H54 (cell line): ENCODE data around the gene TMEM273.

Experiments used
- DNase-seq: peaks from one replicate; pipeline ENCODE4 v3.0.0; 2011; ENCODE audit warnings: low spot score, mixed read lengths; ENCODE audit not compliant: insufficient read length
- FAIRE-seq: peaks from 3 replicates; lab custom pipeline; 2011; peaks lifted over from hg19 to GRCh38; lab: Jason Lieb, UNC
- POLR2A ChIP-seq: IDR thresholded peaks from 2 replicates; pipeline ENCODE4 v1.6.1; 2011; ENCODE audit warnings: low read depth, mild to moderate bottlenecking, low read length

Gene TMEM273

DNA sequence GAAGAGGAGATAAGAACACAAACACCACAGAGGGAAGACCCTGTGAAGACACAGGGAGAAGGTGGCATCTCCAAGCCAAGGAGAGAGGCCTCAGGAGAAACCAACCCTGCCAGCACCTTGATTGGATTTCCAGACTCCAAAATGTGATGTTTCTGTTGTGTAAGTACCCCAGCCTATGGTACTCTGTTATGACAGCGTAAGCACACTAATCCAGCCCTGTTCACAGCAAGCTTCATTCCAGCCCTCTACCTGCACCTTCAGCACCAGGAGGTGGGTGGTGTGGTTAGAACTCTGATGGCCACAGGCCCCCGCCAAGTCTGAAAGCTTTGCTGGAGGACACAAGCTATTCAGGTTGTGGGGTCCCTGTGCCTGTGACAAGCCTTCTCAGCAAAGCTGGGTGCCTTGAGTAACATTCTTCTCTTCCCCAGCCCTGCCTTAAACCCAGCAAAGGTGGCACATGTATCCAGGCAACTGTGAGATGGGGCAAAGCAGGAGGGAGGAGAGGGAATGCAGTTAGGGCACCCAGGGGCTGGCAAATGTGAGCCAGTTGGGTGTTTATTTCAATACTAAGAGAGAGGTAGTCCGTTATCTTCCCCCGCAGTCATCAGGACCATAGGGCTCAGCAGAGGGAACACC, 77.4 kb downstream of the TMEM273 start:
- TF ChIP-seq POLR2A: no peak
- DNase-seq (no peak), FAIRE-seq (no peak)

DNA sequence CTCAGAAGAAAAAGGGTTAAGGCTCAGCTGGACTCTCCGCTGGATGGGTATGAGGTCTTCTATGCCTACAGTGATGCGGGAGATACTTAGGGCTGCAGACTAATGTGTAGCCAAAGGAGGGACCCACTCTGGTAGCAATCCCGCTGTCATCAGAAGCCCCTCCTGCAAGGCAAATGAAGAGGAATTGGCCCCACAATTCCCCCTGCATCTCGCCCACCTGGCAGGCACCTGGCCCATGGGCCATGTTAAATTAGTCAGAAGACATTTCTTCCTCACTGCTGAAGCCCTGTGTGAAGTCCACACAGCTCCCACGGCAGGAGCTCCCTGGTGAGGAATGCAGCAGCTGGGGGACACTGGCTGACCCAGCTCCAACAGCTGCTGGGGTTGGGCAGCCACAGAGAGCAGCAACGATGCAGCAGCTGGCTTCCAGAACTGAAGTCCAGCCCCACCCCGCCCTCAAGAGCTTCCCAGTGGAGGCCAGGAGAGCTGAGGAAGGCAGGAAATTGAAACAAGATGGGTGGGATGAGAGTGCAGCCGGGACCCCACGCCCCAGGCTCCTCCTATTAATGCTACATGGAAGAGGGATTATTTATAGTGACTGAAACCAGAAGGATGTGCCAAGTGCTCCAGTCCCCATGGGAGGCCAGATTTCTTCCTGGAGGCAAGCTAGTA, 78.4 kb downstream of the TMEM273 start:
- TF ChIP-seq POLR2A: no peak
- FAIRE-seq: no peak
- no peak for DNase-seq

DNA sequence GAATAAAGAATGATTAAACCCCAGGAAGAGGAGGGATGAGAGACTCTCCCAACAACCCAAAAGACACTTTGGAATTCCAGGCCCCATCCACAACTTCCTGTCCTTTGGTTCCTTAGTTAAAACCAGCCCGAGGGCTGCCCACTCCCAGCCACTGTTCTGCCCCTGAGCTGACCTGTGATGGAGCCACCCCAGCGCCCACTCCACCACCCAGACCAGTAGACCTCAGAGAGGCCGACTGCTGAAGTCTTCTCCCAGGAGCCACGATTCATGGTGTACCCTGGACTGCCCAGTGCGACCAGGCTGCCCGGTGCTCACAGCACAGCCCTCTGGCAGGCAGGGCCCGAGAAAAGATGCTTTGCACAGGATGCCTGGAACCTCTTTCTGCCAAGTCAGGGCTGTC, 79.5 kb downstream of the TMEM273 start:
- no peak for DNase-seq
- FAIRE-seq: no peak
- TF ChIP-seq POLR2A: no peak

DNA sequence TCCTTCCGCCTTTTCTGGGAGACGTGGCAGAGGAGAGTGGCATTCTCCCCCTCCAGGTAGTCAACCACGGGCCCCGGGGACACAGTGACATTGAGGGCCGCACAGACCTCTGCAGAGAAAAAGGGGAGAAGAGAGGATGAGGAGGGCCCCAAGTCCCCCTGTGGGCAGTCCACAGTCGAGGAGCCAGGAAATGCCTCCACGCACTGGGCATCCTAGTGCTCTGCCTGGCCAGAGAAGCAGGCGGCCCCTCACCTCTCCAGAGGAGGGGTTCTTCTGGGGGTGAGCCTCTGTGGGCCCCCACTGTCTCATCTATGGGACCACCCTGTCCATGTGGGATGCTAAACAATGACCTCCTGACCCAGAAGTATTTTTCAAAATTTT, 80.3 kb downstream of the TMEM273 start:
- TF ChIP-seq POLR2A: no peak
- DNase-seq (no peak), FAIRE-seq (no peak)

DNA sequence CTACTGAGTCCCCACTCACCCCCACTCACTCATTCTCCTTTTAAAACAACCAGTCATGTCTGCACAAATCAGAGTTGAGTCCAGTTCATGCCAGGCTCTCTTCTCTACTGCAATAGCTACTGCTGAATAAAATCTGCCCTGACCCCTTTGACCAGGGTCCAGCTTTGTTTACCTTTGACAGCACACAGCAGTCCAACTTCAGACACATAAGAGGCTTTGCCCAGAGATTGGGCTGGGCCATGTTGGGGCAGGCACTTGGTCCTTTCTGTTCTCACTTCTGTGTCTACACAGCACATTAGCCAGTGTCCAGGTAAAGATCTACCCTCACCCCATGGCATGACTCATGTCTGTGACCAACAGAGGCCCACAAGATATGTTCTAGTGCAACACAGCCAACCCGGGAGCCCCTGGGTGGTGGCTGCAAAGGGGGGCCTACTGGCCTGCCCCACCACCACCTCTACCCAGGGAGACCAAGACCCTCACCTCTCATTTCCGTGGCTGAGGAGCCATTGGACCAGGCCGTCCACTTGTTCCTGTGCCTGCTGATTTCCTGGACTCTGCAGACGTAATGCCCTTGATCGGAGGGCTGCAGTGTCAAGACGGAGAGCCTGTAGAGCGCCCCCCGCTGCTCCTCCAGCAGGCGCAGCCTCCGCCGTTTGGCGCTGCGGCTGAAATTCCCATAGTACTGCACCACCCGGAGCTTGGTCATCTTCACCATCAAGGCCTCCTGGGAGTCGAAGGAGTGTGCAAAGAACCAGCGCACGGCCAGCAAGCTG, 80.9 kb downstream of the TMEM273 start:
- DNase-seq (no peak), FAIRE-seq (no peak)
- TF ChIP-seq POLR2A: no peak

DNA sequence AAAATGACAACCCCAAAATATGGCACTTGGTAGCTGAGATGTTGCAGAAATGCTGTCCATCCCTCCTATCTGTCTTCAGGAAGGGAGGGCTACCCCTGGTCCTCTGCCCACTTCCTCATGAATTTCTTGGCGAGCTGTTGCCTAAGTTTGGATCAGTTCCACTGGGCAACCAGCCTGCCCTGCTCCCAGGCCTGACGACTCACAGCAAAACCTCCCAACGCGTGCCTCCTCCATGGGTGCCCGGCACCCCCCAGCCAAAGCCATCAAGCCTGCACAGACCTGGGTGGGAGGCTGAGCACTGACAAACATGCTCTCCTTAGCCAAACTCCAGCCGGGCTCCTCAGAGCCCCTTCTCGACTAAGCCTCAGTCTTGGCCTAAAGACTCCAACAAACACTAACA, 81.7 kb downstream of the TMEM273 start:
- no peak for TF ChIP-seq POLR2A
- FAIRE-seq: no peak

DNA sequence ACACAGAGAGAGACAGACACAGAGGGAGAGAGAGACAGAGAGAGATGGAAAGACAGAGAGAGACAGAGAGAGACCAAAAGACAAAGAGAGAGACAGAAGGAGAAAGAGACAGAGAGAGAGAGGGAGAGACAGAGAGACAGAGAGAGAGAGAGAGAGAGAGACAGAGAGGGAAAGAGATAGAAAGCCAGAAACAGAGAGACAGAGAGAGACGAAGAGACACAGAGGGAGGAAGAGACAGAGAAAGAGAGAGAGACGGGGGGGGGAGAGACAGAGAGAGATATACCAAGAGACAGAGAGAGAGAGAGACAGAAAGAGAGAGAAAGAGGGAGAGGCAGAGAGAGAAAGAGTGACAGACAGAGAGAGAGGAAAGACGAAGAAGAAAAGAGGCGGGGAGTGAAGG, 83.1 kb downstream of the TMEM273 start:
- no peak for TF ChIP-seq POLR2A
- FAIRE-seq (no peak), DNase-seq (no peak)

More for the DNA sequence above, 81.7 kb downstream of the TMEM273 start:
- no peak for DNase-seq
